Liver (tissue), 9 donors: Measurements from ENCODE around the gene KATNB1. TPM values are rescaled to one million over a fixed set of nuclear protein-coding genes. Genes with fewer than 3 reads are reported as not detected.

Experiments used
- DNase-seq: peaks from one replicate; pipeline ENCODE4 v3.0.0-alpha.2; 2017; ENCODE audit warnings: low spot score
- H3K27ac ChIP-seq, 2 donors: one replicate each; pipeline ENCODE4 v1.7.0; 2013; ENCODE audit warnings: inconsistent platforms in 2 of 2, low read length in 2 of 2, control low read depth in 1 of 2, low read depth in 1 of 2, mild to moderate bottlenecking in 1 of 2
- H3K27me3 ChIP-seq, 4 donors: one replicate each; pipeline versions ENCODE4 v1.6.1 to v1.7.0; 2013; ENCODE audit warnings: low read length in 3 of 4, inconsistent platforms in 1 of 4, mild to moderate bottlenecking in 1 of 4, moderate library complexity in 1 of 4; ENCODE audit not compliant: control insufficient read depth in 4 of 4, insufficient read depth in 4 of 4
- H3K36me3 ChIP-seq, 4 donors: one replicate each; pipeline versions ENCODE4 v1.6.1 to v1.7.0; 2013; ENCODE audit warnings: low read length in 3 of 4, mild to moderate bottlenecking in 3 of 4, low read depth in 1 of 4, moderate library complexity in 1 of 4; ENCODE audit not compliant: control insufficient read depth in 4 of 4, insufficient read depth in 3 of 4
- H3K4me1 ChIP-seq, 4 donors: one replicate each; pipeline versions ENCODE4 v1.6.1 to v1.7.0; 2013; ENCODE audit warnings: low read length in 3 of 4, mild to moderate bottlenecking in 3 of 4, moderate library complexity in 1 of 4; ENCODE audit not compliant: control insufficient read depth in 4 of 4, insufficient read depth in 4 of 4
- H3K4me3 ChIP-seq, 3 donors: one replicate each; pipeline versions ENCODE4 v1.6.1 to v1.7.0; 2013; ENCODE audit warnings: low read length in 3 of 3, control low read depth in 1 of 3, low read depth in 1 of 3, mild to moderate bottlenecking in 1 of 3
- H3K9ac ChIP-seq, 2 donors: one replicate each; pipeline ENCODE4 v1.7.0; 2013; ENCODE audit warnings: low read length in 2 of 2, mild to moderate bottlenecking in 2 of 2, moderate library complexity in 2 of 2, control low read depth in 1 of 2, low read depth in 1 of 2
- H3K9me3 ChIP-seq, 4 donors: one replicate each; pipeline versions ENCODE4 v1.6.1 to v1.7.0; 2013; ENCODE audit warnings: low read length in 3 of 4; ENCODE audit not compliant: control insufficient read depth in 4 of 4
- CTCF ChIP-seq: fragments of 150-350 bp; IDR thresholded peaks from 2 replicates; pipeline ENCODE4 v1.5.1; 2017; ENCODE audit warnings: improper control_type of control experiment, low read depth, low read length; ENCODE audit not compliant: missing input control
- EGR1 ChIP-seq, 2 donors: IDR thresholded peaks; 2 replicates each; pipeline ENCODE4 v1.6.1; 2016 to 2018; ENCODE audit warnings: antibody characterized with exemption in 2 of 2, low read depth in 2 of 2
- FOXA2 ChIP-seq: IDR thresholded peaks from 2 replicates; pipeline ENCODE4 v1.6.1; 2016; ENCODE audit warnings: antibody characterized with exemption
- HNF4A ChIP-seq, 2 donors: conservative IDR thresholded peaks; 2 replicates each; pipeline ENCODE4 v1.6.1; 2016; ENCODE audit warnings: antibody characterized with exemption in 2 of 2, mild to moderate bottlenecking in 2 of 2
- JUND ChIP-seq, 2 donors: IDR thresholded peaks; 2 replicates each; pipeline ENCODE4 v1.6.1; 2016; ENCODE audit warnings: antibody characterized with exemption in 2 of 2
- NR2F2 ChIP-seq: IDR thresholded peaks from 2 replicates; pipeline ENCODE4 v1.6.1; 2016; ENCODE audit warnings: antibody characterized with exemption
- RAD21 ChIP-seq, 2 donors: IDR thresholded peaks; 2 replicates each; pipeline ENCODE4 v1.6.1; 2016; ENCODE audit warnings: antibody characterized with exemption in 2 of 2, mild to moderate bottlenecking in 2 of 2
- TAF1 ChIP-seq: conservative IDR thresholded peaks from 2 replicates; pipeline ENCODE4 v1.6.1; 2016; ENCODE audit warnings: antibody characterized with exemption, mild to moderate bottlenecking
- YY1 ChIP-seq: IDR thresholded peaks from 2 replicates; pipeline ENCODE4 v1.6.1; 2016; ENCODE audit warnings: antibody characterized with exemption, mild to moderate bottlenecking
- WGBS: extraction: QIAGEN DNeasy Blood & Tissue Kit; methylation state at CpG from one replicate; pipeline ENCODE4 v1.1.7; 2013; 5-methylcytosine and 5-hydroxymethylcytosine counted together
- polyA plus RNA-seq, 2 donors: library from polyadenylated mRNA; stranded (reverse) in 1 of 2; unstranded in 1 of 2; fragments of 200-250 nt in 1 of 2; fragments of >200 nt in 1 of 2; fragmentation: Nextera tagmentation in 1 of 2; extraction: Ambion mirVana in 1 of 2; gene quantifications; one replicate each; pipeline versions ENCODE4 v1.2.1 to v1.2.3, GENCODE V29; 2013 to 2015
- total RNA-seq, 2 donors: library from RNA; depleted of rRNA; stranded (reverse); fragments of >200 nt; gene quantifications; one replicate each; pipeline ENCODE4 v1.2.3, GENCODE V29; 2014
- TF ChIP-seq, protein P1 (sequence below): IDR thresholded peaks from 2 replicates; pipeline ENCODE4 v1.6.1; 2016; ENCODE audit warnings: antibody characterized with exemption
- donor health status: healthy.
- donor health status: healthy.
- donor health status: healthy.
- donor health status: healthy.
- donor health status: healthy.

KATNB1 gene
- total and polyA plus RNA-seq, 4 donors: 4.5 to 16.4 (median 7.5) TPM

GRCh38 chr16:57757326-57757786, 21.8 kb downstream of the KATNB1 start:
- TF ChIP-seq FOXA2: no peak
- no peak for TF ChIP-seq JUND (IDR thresholded peaks at IDR 0.05)
- TF ChIP-seq EGR1 (IDR thresholded peaks at IDR 0.05; ENCODE audit: low read depth in 2 of 2): no peak
- TF ChIP-seq HNF4A (conservative IDR thresholded peaks at IDR 0.05): peak in 1 of 2 donors; percentile 11
- no peak for TF ChIP-seq YY1
- peak; percentile 95 for TF ChIP-seq CTCF
- peak; percentile 96 to 97 for TF ChIP-seq RAD21 (IDR thresholded peaks at IDR 0.05)
- Histone ChIP-seq H3K4me3 (no peak overlapping the region), H3K4me1 (peaks cover 0 to 8% (median 3%) of the 10 kb centered on the region in 4 donors), H3K9me3 (no peaks in the 10 kb centered on the region), H3K36me3 (peaks cover 0 to 41% (median 16%) of the 10 kb centered on the region in 4 donors), H3K27me3 (no peaks in the 10 kb centered on the region), H3K27ac (peak overlapping the region; percentile 33 to 60), H3K9ac (no peak overlapping the region)
- 40% methylated on average over 11 of the region's 11 CpGs for WGBS
- DNase-seq: peak; percentile 96

- TF ChIP-seq CTCF: no peak
- TF ChIP-seq HNF4A (conservative IDR thresholded peaks at IDR 0.05): no peak
- TF ChIP-seq JUND (IDR thresholded peaks at IDR 0.05): no peak
- TF ChIP-seq, protein P1, sequence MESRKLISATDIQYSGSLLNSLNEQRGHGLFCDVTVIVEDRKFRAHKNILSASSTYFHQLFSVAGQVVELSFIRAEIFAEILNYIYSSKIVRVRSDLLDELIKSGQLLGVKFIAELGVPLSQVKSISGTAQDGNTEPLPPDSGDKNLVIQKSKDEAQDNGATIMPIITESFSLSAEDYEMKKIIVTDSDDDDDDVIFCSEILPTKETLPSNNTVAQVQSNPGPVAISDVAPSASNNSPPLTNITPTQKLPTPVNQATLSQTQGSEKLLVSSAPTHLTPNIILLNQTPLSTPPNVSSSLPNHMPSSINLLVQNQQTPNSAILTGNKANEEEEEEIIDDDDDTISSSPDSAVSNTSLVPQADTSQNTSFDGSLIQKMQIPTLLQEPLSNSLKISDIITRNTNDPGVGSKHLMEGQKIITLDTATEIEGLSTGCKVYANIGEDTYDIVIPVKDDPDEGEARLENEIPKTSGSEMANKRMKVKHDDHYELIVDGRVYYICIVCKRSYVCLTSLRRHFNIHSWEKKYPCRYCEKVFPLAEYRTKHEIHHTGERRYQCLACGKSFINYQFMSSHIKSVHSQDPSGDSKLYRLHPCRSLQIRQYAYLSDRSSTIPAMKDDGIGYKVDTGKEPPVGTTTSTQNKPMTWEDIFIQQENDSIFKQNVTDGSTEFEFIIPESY: no peak
- TF ChIP-seq NR2F2: no peak
- TF ChIP-seq RAD21 (IDR thresholded peaks at IDR 0.05): no peak
- no peak for TF ChIP-seq TAF1
- peak overlapping the region in 1 of 2 donors; percentile 60 for H3K27ac ChIP-seq
- no peak overlapping the region for H3K4me3 ChIP-seq
- H3K9me3 ChIP-seq: no peaks in the 10 kb centered on the region
- H3K36me3 ChIP-seq: peaks cover 0 to 47% (median 17%) of the 10 kb centered on the region in 4 donors
- 93% methylated on average over 7 of the region's 7 CpGs for WGBS
- no peak for DNase-seq
- no peak overlapping the region for H3K9ac ChIP-seq
- H3K4me1 ChIP-seq: peaks cover 0 to 8% (median 3%) of the 10 kb centered on the region in 4 donors
- H3K27me3 ChIP-seq: no peaks in the 10 kb centered on the region
These were observed 22.3 kb downstream of the KATNB1 start for GRCh38 chr16:57757883-57758282.
